GM12878 (cell line): ENCODE data around the gene SORCS1. TPM values are rescaled to one million over a fixed set of nuclear protein-coding genes. Genes with fewer than 3 reads are reported as not detected.

Experiments
- ATAC-seq: fragments of 200-7000 bp; cut with Tn5 transposase; 3 replicates; pipeline ENCODE4 v1.9.1; 2020; ENCODE audit warnings: mild to moderate bottlenecking, moderate library complexity
- BruUV-seq: library from RNA; stranded (reverse); fragments of 400-500 nt; replicated peaks from 2 replicates; lab custom pipeline; 2021; lab: Mats Ljungman, UMichigan
- CTCF ChIA-PET: fragments of 300-600 bp; sonication (Branson Sonifier 250); formaldehyde crosslinking; extraction: SDS; loops from one replicate; lab custom pipeline; 2021; ENCODE audit warnings: inconsistent platforms; lab: Yijun Ruan, JAX
- POLR2A ChIA-PET: fragments of 350-600 bp; formaldehyde crosslinking; extraction: SDS; loops from one replicate; lab custom pipeline; 2021; ENCODE audit warnings: inconsistent platforms; lab: Charles Lee
- RAD21 ChIA-PET: fragments of 300-600 bp; sonication (Branson Sonifier 250); formaldehyde crosslinking; loops from one replicate; lab custom pipeline; 2023; ENCODE audit warnings: antibody characterized with exemption; ENCODE audit not compliant: unreplicated experiment; lab: Charles Lee
- SMC1A ChIA-PET: fragments of 300-600 bp; sonication (Branson Sonifier 250); formaldehyde crosslinking; loops from one replicate; lab custom pipeline; 2023; ENCODE audit not compliant: unreplicated experiment, uncharacterized antibody; lab: Charles Lee
- DNase-seq: peaks from one replicate; pipeline ENCODE4 v3.0.0-alpha.2; 2011; ENCODE audit warnings: low read depth, low spot score
- FAIRE-seq: peaks from 3 replicates; lab custom pipeline; 2011; peaks lifted over from hg19 to GRCh38; lab: Jason Lieb, UNC
- H2AFZ ChIP-seq: 2 replicates; pipeline ENCODE4 v1.6.0; 2011; ENCODE audit warnings: low read depth, low read length, control low read depth; ENCODE audit not compliant: control insufficient read depth
- H3K27ac ChIP-seq: 2 replicates; pipeline ENCODE4 v1.5.1; 2011; ENCODE audit warnings: control low read depth; ENCODE audit not compliant: control insufficient read depth, insufficient read depth
- H3K27me3 ChIP-seq, 2 experiments: replicated peaks in 1 of 2; 2 replicates each; pipeline versions ENCODE4 v1.6.0 to v1.6.1; 2011; ENCODE audit warnings: low read length in 1 of 2; ENCODE audit not compliant: control insufficient read depth in 2 of 2, insufficient read depth in 2 of 2
- H3K36me3 ChIP-seq, 2 experiments: 2 replicates each; pipeline ENCODE4 v1.5.1; 2011; ENCODE audit warnings: low read length in 1 of 2; ENCODE audit not compliant: control insufficient read depth in 2 of 2, insufficient read depth in 2 of 2
- H3K4me1 ChIP-seq: 2 replicates; pipeline ENCODE4 v1.6.1; 2011; ENCODE audit warnings: mild to moderate bottlenecking, low read length, moderate library complexity, mixed read lengths; ENCODE audit not compliant: control insufficient read depth, insufficient read depth
- H3K4me2 ChIP-seq: 2 replicates; pipeline ENCODE4 v1.6.0; 2011; ENCODE audit warnings: control low read depth; ENCODE audit not compliant: control insufficient read depth, insufficient read depth
- H3K4me3 ChIP-seq: fragments of 200-600 bp; sonication (generic); 2 replicates; pipeline ENCODE4 v1.5.1; 2016
- H3K79me2 ChIP-seq: 2 replicates; pipeline ENCODE4 v1.6.0; 2011; ENCODE audit warnings: low read length; ENCODE audit not compliant: control insufficient read depth, insufficient read depth
- H3K9ac ChIP-seq: 2 replicates; pipeline ENCODE4 v1.8.0; 2011; ENCODE audit warnings: low read length, control low read depth, mixed read lengths; ENCODE audit not compliant: control insufficient read depth, insufficient read depth
- H3K9me3 ChIP-seq: replicated peaks from 3 replicates; pipeline ENCODE4 v1.5.1; 2011; ENCODE audit warnings: mild to moderate bottlenecking, low read length; ENCODE audit not compliant: control insufficient read depth, insufficient read depth
- H4K20me1 ChIP-seq: 2 replicates; pipeline ENCODE4 v1.6.0; 2011; ENCODE audit not compliant: control insufficient read depth, insufficient read depth
- PML ChIP-seq: IDR thresholded peaks from 2 replicates; pipeline ENCODE4 v1.6.1; 2012; ENCODE audit warnings: low read length, inconsistent platforms
- RELA ChIP-seq: fragments of 450-650 bp; IDR thresholded peaks from 2 replicates; pipeline ENCODE4 v1.8.0; 2014; ENCODE audit warnings: borderline replicate concordance; ENCODE audit not compliant: partially characterized antibody
- RUNX3 ChIP-seq: IDR thresholded peaks from 2 replicates; pipeline ENCODE4 v1.6.1; 2012; ENCODE audit warnings: low read length, inconsistent platforms
- TCF3 ChIP-seq: IDR thresholded peaks from 2 replicates; pipeline ENCODE4 v1.6.1; 2012; ENCODE audit warnings: low read depth, mild to moderate bottlenecking, low read length, borderline replicate concordance; ENCODE audit not compliant: insufficient read depth
- ZNF384 ChIP-seq: IDR thresholded peaks from 2 replicates; pipeline ENCODE4 v1.6.1; 2012; ENCODE audit warnings: low read depth, mild to moderate bottlenecking, low read length, improper control_type of control experiment, borderline replicate concordance
- WGBS: methylation state at CpG from one replicate; pipeline ENCODE4 v1.1.6; 2016; ENCODE audit warnings: low lambda C conversion rate; ENCODE audit not compliant: insufficient replicate concordance, insufficient coverage; ENCODE audit errors: missing lambda C conversion rate; 5-methylcytosine and 5-hydroxymethylcytosine counted together
- in situ Hi-C: fragments of 300-500 bp; cut with MboI; formaldehyde crosslinking; loops from 9 replicates; pipeline ENCODE4 v1.14.3; 2018; ENCODE audit warnings: mixed read lengths
- intact Hi-C: fragments of 100-400 bp; cut with micrococcal nuclease; formaldehyde crosslinking; loops from one replicate; pipeline ENCODE4 v1.14.2; 2022; ENCODE audit not compliant: unreplicated experiment
- polyA plus RNA-seq, 11 experiments: library from polyadenylated mRNA; depleted of rRNA in 4 of 11; unstranded in 6 of 11; stranded (reverse) in 5 of 11; fragments of >200 nt; fragmentation: Nextera tagmentation in 4 of 11; fragmentation: Illumina TruSeq in 1 of 11; extraction: Ambion mirVana in 4 of 11; extraction: Trizol in 1 of 11; gene quantifications; 1 replicate in 1 of 11; 2 replicates in 10 of 11; pipeline versions ENCODE4 v1.2.1 to v1.2.3, GENCODE V29; 2011 to 2016; ENCODE audit warnings: inconsistent platforms in 2 of 11, missing spikeins in 2 of 11, low read depth in 1 of 11
- total RNA-seq, 4 experiments: library from RNA; depleted of rRNA in 3 of 4; stranded (reverse); fragments of >200 nt in 3 of 4; fragmentation: Illumina TruSeq in 1 of 4; extraction: Trizol in 1 of 4; gene quantifications; 2 replicates each; pipeline versions ENCODE4 v1.2.1 to v1.2.3, GENCODE V29; 2013 to 2021
- TF ChIP-seq, protein P1 (sequence below): IDR thresholded peaks from 2 replicates; pipeline ENCODE4 v1.6.1; 2011; ENCODE audit warnings: low read depth, mild to moderate bottlenecking, low read length, moderate library complexity, borderline replicate concordance; ENCODE audit errors: extremely low read depth
- TF ChIP-seq, protein P2 (sequence below): fragments of 150-350 bp; IDR thresholded peaks from 2 replicates; pipeline ENCODE4 v1.6.1; 2014; ENCODE audit warnings: mild to moderate bottlenecking, low read depth, low read length

SORCS1 gene
- total and polyA plus RNA-seq, 10 of the 15 experiments (the other 5 are each of a cell fraction or from before 2014, with no cell fraction given): 0.02 to 9.6 (median 0.06) TPM; not detected in 3

DNA sequence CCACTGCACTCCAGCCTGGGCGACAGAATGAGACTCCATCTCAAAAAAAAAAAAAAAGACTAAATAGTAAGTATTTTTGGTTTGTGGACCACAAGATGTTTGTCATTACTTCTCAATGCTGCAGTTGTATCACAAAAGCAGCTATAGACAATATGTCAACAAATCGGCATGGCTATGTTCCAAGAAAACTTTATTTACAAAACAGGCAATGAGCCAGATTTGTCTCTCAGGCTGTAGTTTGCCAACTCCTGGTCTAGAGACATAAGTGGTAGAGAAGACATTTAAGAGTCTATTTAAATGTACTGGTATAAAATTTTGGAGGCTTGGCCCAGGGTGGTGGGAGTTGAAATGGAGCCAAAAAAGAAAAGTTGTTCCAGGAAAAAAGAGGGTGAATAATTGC lies 185.8 kb downstream of the SORCS1 start:
- no peak for TF ChIP-seq RUNX3
- CTCF ChIA-PET: no interaction called here
- 76% methylated on average over 2 of the region's 2 CpGs for WGBS
- Histone ChIP-seq H3K9me3 (no peaks in the 10 kb centered on the region), H3K4me3 (no peak overlapping the region), H4K20me1 (no peaks in the 10 kb centered on the region), H3K79me2 (no peaks in the 10 kb centered on the region), H2AFZ (no peak overlapping the region), H3K27me3 (no peaks in the 10 kb centered on the region), H3K9ac (no peak overlapping the region), H3K4me2 (no peak overlapping the region), H3K27ac (no peak overlapping the region), H3K4me1 (0 out of 2 replicates have a peak, but pooled peaks cover 3% of the 10 kb centered on the region), H3K36me3 (no peaks in the 10 kb centered on the region)
- intact Hi-C loops: no loop called here
- SMC1A ChIA-PET: interaction anchor here (0.8 to 5.2 kb wide), 3 partner anchors 11 to 115 kb away, joined by 4 to 66 read pairs (median 31); no protein-coding TSS in a partner anchor
- DNase-seq (no peak), FAIRE-seq (no peak), ATAC-seq (no peak)
- POLR2A ChIA-PET: interaction anchor here (0.6 kb wide), 1 partner anchor 997 kb away, joined by 3 read pairs; no protein-coding TSS in a partner anchor
- RAD21 ChIA-PET: interaction anchor here (0.6 to 3.6 kb wide), 4 partner anchors 45 to 466 kb away, joined by 3 to 27 read pairs (median 5); no protein-coding TSS in a partner anchor
- BruUV-seq: no TSS peak
- in situ Hi-C loops: no loop called here

DNA sequence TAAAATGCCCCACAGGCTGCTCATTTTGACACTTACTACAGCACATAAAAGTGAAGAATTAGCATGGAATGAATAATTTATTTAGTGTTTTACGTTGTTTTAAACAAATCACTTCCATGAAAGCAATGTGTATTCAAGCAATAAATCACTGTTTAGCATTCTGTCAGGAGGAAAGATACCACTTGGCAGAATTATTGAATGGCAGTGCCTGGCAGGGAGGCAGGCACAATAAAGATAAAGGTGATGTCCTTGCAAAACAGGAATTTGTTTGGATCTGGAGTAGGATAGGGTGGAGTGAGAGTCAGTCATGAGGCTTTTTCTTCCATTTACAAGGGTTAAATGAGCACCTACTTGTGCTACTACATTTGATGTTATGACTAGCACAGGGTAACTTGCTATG lies 190.8 kb downstream of the SORCS1 start:
- ChIA-PET CTCF (no interaction called here), RAD21 (no interaction called here), SMC1A (interaction anchor here (1.2 to 1.4 kb wide), 2 partner anchors 10 to 109 kb away, joined by 3 read pairs; no protein-coding TSS in a partner anchor), POLR2A (interaction anchor here (1.0 kb wide), 1 partner anchor 109 kb away, joined by 3 read pairs; no protein-coding TSS in a partner anchor)
- WGBS: 38% methylated on average over 1 of the region's 1 CpG
- no peak for FAIRE-seq
- Histone ChIP-seq H3K4me3 (no peak overlapping the region), H3K27me3 (no peaks in the 10 kb centered on the region), H3K9me3 (no peaks in the 10 kb centered on the region), H3K27ac (no peak overlapping the region), H3K36me3 (no peaks in the 10 kb centered on the region), H3K4me1 (no peaks in the 10 kb centered on the region), H4K20me1 (no peaks in the 10 kb centered on the region), H3K9ac (no peak overlapping the region), H3K79me2 (no peaks in the 10 kb centered on the region), H2AFZ (no peak overlapping the region), H3K4me2 (no peak overlapping the region)
- in situ Hi-C loops: no loop called here
- no TSS peak for BruUV-seq
- DNase-seq: no peak
- ATAC-seq: no peak
- TF ChIP-seq ZNF384: no peak
- TF ChIP-seq PML: no peak
- TF ChIP-seq, protein P1, sequence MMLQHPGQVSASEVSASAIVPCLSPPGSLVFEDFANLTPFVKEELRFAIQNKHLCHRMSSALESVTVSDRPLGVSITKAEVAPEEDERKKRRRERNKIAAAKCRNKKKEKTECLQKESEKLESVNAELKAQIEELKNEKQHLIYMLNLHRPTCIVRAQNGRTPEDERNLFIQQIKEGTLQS: no peak
- TF ChIP-seq, protein P2, sequence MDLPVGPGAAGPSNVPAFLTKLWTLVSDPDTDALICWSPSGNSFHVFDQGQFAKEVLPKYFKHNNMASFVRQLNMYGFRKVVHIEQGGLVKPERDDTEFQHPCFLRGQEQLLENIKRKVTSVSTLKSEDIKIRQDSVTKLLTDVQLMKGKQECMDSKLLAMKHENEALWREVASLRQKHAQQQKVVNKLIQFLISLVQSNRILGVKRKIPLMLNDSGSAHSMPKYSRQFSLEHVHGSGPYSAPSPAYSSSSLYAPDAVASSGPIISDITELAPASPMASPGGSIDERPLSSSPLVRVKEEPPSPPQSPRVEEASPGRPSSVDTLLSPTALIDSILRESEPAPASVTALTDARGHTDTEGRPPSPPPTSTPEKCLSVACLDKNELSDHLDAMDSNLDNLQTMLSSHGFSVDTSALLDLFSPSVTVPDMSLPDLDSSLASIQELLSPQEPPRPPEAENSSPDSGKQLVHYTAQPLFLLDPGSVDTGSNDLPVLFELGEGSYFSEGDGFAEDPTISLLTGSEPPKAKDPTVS: no peak
- no peak for TF ChIP-seq RELA
- no peak for TF ChIP-seq TCF3
- TF ChIP-seq, all 136 proteins: peak for 0
- intact Hi-C loops: no loop called here
